ENCODE results near the gene BMP7. TPM values are rescaled to one million over a fixed set of nuclear protein-coding genes. Genes with fewer than 3 reads are reported as not detected.
"Not testable (repeated sequence)": the region's sequence is repeated elsewhere in the genome, so short reads cannot be mapped to it uniquely, and the experiment has no call there.

The BMP7 gene
- polyA plus RNA-seq, 4 donors: 66.4 to 113 (median 91.3) TPM

DNA sequence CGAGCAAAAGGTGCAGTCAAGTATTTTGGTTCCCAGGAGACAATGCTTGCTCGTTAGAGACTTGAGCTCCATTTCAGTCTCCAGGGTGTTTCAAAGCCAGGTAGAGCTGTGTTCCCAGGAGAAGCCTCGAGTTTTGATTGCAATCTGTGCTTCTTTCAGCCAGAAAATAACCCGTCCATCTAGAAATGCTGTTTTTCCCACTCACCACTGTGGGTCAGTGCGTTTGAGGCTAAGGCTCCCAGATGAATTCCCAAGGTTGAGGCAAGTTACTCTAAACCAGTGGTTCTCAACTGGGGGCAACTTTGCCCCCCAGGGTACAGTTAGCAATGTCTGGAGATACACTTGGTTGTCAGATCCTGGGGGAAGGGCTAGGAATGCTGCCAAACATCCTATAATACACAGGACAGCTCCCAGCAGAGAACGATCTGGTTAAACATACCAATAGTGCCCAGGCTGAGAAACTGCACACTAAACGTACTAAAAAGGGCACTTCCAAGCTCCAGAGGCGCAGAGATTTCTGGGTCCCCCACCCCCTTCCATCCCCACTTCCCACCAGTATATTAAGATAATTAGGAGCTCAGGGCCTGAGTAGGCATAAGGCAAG is 13.8 kb downstream of the BMP7 start:
- no peak for DNase-seq (ENCODE audit: low read depth in 4 of 4, low spot score in 2 of 4)

DNA sequence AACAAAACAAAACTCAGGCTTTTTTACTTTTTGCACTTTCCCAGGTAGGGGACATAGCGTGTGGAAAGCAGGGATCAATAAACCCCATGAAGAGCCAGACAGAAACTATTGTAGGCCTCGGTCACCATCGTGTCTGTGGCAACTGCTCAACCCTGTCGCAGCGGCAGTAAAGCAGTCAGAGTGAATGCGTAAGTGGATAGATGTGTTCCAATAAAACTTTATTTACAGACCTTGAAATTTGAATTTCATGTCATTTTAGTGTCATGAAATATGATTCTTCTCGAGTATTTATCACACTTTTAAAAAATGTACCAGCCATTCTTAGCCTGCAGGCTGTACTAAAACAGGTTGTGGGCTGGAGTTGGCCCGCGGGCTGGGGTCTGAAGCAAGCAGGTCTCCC is 14.5 kb downstream of the BMP7 start:
- no peak for DNase-seq (ENCODE audit: low read depth in 4 of 4, low spot score in 2 of 4)

DNA sequence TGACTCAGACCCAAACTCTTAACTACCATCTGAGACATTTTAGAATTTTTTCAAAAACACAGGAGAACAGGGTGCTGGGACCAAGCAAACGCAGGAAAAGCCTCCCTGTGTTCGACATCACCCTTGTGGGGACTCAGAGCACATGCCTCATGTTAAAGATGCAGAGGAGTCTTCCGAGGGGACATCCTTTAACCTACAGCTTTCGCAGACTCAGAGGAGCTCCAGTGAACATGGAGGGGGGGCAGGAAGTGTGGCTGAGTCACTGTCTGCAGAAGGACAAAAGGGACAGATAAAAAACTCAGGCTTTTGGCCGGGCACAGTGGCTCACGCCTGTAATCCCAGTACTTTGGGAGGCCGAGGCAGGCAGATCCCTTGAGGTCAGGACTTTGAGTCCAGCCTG is 15.1 kb downstream of the BMP7 start:
- DNase-seq (ENCODE audit: low read depth in 4 of 4, low spot score in 2 of 4): no peak

DNA sequence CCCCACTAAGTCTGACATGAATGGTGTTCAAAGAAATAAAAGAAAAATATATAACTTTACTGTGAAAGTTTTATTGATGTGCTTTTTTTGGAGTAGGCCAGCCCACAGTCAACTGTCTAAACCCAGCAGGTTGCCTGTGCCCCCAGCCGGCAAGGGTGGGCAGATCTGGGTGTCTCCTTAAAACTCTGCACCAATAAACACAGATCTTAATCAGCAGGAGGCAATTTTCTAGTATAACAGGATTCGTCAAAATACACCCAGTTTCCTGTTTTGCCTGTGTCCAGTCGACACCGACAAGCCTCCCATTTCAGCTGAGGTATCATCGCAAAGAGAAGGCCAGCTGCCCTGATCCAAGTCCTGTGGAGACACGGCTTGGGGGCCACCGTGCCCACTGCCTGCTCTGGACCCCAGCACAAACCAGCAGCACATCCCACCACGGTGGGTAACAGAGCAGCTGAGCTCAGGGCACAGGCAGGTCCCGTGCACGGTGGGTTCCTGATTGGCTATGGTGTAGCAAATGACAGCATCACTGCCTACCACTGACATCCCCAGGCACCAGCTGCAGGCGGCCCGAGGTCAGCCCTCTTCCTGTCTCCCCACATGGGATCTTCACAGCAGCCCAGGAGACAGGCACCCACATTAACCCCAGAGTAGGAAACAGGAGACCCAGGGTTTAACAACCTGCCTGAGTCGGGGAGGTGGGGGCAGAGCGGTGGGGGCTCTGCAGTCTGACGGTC is 15.7 kb downstream of the BMP7 start:
- no peak for DNase-seq (ENCODE audit: low read depth in 4 of 4, low spot score in 2 of 4)

DNA sequence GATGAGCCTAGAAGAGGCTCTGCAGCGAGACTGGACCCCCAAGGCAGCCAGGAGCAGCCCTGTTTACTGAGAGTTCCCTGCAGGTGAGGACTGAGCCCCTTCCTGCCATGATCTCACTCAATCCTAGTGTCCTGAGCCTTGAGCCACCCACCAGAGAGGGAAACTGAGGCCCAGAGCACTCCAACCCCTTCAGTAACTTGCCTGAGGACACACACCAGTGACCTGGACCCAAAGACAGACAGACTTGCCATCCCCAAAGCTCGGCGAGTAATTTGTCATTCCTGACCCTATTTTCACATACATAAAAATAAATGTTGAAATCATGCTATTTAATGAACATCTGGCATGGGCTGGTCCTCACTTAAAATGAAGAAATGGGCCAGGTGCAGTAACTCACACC is 16.7 kb downstream of the BMP7 start:
- no peak for DNase-seq (ENCODE audit: low read depth in 4 of 4, low spot score in 2 of 4)

DNA sequence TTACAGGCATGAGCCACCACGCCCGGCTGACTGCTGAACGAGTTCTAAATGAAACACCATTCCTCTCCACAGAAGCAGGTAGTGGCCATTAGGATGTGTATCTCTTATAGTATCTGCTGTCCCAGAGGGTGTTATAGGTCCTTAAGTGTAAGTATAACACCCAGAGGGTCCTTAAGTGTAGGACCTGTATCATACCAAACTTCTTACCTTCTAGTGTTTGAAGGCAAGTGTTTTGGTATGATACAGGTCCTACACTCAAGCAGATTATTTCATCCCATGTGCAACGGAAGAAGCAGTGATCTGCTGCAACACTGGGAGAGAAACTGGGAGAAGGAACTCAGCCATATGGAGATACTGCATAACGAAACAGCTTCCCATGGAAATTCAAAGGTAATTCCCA is 17.4 kb downstream of the BMP7 start:
- no peak for DNase-seq (ENCODE audit: low read depth in 4 of 4, low spot score in 2 of 4)

DNA sequence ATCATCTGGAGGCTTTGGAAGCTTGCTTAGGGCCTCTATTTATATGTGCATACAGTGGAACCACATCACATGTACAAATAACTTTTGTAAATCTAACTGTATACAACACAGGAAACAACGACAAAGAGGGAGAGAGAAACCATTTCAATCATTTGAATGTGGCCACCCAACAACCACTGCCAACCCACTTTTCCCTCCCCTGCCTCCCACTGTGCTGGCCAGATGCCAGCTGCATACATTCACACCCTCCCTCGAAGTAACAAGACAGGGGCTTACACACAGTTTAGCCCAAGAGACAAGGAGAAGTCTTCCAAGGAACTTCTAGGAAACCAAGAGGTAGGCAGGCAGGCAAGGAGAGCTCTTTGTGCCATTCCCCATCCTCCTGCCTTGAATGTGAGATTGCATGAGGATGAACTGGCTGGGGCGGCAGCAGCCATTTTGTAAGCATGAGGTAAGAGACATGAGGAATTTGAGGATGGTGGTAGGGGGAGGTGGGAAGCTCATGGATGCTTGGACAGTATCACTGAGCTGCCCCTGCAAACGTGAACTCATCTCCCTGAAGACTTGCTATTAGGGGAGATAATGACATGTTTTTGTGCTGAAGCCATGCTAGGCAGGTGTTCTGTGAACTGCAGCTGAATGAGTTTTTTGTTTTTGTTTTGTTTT is 18.2 kb downstream of the BMP7 start:
- no peak for DNase-seq (ENCODE audit: low read depth in 4 of 4, low spot score in 2 of 4)

DNA sequence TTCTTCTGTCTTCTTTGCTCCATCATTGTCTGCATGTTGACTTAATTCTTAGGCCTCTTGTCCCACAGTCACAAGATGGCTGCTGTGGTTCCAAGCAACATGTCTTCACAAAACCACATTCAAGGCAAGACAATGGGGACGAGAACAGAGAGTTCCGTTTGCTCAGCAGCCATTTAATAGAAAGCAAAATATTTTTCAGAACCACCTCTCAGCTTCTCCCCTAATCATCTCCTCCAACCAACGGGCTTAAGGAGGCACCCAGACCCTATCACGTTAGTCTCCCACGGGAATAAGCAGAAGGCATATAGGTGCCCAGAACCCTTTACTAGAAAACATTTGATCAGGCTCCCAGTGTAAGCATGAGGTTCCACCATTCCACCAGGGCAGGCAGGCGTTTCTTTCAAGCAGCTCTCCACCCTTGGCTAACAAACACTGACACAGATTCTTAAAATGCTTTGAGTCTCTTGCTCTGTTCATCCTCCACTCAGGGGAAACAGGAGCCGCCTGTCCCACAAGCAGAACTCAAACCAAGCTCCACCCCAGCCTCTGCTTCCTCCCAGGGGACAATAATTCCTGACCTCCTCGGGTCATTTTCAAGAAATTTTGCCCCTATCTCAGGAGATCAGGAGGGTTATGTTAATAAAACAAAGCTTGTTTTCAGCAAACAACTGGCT is 19.0 kb downstream of the BMP7 start:
- DNase-seq (ENCODE audit: low read depth in 4 of 4, low spot score in 2 of 4): no peak

DNA sequence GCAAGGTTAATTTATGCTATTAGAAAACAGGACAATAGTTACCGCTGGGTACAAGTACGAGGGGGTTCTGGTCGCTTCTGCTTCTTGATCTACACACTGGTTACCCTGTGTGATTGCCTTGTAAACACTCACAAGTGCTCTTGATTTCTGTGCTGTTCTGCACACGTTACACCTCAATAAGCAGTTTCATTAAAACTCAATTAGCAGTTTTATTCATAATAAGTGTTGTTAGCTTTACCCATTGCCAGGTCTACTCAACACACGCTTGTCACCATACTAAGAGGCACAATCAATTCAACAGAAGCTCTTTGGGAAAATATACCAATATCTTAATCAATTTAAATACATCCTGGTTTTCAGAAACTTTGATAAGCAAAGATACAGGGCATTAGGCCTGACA is 20.4 kb downstream of the BMP7 start:
- DNase-seq (ENCODE audit: low read depth in 4 of 4, low spot score in 2 of 4): no peak

DNA sequence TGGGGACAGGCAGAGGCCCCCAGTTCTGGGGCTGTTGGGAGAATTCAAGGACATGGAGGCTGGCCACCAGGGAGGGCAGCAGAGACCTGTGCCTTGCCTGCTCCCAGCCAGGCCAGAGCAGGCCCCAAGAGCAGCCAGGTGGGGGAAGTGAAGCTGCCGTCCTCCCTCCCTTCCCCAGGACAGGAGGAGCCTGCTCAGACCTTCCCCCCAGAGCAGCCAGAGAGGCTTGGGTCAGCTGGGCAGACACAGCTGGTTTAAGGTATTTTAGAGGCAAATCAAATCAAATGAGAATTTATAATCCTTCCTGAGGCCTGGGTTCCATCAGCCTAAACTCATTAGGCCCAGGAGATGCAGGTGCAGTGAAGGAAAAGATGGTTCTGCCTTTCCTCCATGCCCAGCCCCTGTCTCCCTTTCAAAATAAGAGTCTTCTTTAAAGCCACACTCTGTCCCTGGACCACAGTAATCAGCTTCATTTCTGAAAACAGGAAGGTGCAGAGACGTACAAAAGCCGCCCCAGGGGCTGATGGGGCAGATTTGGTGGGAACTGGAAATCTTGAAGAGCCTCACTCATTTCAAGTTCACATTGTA is 21.7 kb downstream of the BMP7 start:
- no peak for DNase-seq (ENCODE audit: low read depth in 4 of 4, low spot score in 2 of 4)

DNA sequence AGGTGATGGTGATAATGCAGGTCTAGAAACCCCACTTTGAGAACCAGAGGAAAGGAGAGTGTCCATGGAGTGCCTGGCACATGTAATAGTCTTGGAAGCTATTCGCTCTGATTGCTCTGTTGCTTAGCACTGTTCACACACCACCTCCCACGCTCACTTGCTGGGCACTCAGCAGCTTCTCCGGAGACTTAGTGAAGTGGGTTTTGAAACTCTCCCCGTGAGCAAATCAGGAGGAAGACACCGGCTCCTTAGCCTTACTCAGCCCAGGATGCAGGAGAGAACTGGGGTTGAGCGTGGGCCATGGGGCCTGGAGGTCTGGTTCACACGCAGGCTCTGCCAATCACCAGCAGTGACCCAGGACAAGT is 22.2 kb downstream of the BMP7 start:
- no peak for DNase-seq (ENCODE audit: low read depth in 4 of 4, low spot score in 2 of 4)

DNA sequence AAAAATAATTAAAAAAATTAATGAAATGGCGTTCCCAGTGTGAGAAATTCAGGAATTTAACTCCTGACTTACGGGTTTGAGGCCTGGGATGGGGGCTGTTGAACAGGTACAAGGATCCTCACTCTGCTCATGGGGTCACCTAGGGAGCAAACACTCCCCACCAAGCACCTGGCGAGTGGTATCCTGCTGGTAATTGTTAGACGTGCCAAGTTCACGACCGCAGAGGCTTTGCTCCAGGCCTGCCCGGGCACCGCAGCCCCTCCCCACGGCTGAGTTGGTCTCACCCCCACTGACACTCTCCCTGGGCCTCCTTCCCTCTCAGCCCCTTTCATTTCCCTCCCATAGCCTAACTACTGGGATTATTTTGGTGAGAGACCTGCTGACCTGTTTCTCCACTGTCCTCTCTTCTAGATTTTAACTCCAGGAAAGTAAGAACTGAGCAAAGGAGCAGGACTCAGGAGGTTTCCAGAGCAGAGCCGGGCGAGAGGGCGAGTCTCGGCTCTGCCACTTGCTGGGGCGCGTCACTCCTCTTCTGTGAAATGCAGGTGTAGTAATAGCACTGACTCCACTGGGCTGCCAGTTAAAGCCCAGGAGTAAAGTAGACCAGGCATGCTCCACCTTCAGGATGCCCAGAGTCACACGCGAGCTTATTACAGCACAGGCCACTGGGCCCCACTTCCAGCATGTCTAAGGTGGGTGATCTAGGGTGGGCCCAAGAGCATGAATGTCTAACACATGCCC is 22.8 kb downstream of the BMP7 start:
- DNase-seq (ENCODE audit: low read depth in 4 of 4, low spot score in 2 of 4): no peak

DNA sequence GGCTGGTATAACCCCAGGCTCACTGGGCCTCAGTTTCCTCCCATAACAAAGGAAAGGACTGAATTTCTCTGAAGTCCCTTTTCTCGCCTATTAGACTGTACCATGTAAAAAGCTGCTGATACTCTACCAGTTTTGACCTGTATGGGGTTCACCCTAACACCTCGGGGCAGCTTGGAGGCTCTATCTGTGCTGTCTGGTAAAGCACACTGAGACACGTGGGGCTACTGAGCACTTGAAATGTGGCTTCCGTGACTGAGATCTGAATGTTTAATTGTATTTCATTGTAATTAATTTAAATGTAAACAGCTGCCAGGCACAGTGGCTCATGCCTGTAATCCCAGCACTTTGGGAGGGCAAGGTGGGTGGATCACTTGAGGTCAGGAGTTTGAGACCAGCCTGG is 24.0 kb downstream of the BMP7 start:
- no peak for DNase-seq (ENCODE audit: low read depth in 4 of 4, low spot score in 2 of 4)

DNA sequence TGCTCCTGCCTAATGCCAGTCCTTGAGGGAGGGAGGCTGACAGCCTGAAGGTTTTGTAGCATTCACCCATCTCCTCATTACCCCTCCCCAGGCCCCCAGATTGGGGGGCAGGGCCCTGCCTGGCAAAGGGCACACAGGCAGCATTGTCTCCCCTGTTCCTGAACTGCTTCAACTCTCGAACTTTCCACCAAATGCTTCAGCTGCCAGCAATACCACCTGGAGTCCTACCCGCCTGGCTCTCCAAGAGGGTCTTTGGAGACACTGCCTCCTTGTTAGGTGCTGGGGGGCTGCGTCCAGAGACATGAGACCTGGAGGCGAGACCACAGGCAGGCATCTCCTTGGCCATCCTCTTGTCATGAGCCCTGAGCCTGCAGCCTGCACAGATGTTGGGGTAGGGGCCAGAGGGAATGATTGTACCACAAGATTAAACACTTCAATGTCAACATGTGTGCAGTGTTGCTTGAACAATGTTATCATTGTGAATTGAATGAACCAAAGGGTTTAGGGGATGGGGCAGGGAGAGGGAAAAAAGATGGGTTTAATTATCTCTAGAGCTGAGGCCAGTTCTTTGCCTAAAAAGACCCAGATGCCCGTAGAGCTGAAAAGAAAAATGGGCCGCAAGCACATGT is 25.0 kb downstream of the BMP7 start:
- DNase-seq (ENCODE audit: low read depth in 4 of 4, low spot score in 2 of 4): no peak

DNA sequence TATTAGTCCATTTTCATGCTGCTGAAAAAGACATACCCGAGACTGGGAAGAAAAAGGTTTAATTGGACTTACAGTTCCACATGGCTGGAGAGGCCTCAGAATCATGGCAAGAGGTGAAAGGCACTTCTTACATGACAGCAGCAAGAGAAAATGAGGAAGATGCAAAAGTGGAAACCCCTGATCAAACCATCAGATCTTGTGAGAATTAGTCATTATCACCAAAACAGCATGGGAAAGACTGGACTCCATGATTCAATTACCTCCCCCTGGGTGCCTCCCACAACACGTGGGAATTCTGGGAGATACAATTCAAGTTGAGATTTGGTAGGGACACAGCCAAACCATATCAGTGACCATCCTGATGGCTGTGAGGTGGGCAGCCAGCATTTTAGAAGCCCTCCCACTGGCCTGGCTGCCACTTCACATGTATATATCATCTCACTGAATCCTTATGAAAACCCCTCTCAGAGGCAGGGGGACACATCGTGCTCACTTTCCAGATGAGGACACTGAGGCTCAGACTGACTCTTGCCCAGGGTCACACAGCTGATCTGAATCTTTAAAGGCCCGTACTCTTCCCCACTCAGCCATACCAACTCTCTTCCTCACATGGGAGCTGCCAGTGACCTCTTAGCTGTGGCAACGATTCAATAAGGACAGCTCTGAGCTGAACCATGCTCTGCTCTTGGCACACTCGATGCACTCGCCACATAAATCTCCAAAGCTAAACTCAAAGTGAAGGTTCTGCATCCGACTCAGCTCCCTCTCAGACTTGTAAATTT is 25.7 kb downstream of the BMP7 start:
- no peak for DNase-seq (ENCODE audit: low read depth in 4 of 4, low spot score in 2 of 4)

DNA sequence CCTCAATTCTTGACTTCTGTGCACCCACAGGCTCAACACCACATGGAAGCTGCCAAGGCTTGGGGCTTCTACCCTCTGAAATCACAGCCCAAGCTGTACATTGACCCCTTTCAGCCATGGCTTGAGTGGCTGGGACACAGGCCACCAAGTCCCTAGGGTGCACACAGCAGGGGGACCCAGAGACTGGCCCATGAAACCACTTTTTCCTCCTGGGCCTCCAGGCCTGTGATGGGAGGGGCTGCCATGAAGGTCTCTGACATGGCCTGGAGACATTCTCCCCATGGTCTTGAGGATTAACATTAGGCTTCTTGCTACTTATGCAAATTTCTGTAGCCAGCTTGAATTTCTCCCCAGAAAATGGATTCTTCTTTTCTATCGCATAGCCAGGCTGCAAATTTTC is 26.7 kb downstream of the BMP7 start:
- DNase-seq (ENCODE audit: low read depth in 4 of 4, low spot score in 2 of 4): not testable (repeated sequence)

DNA sequence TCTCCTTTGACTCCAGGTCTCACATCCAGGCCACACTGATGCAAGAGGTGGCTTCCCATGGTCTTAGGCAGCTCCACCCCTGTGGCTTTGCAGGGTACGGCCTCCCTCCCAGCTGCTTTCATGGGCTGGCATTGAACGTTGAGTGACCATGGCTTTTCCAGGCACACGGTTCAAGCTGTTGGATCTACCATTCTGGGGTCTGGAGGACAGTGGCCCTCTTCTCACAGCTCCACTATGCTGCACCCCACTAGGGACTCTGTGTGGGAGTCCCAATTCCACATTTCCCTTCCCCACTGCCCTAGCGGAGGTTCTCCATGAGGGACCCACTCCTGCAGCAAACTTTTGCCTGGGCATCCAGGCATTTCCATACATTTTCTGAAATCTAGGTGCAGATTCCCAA is 27.1 kb downstream of the BMP7 start:
- DNase-seq (ENCODE audit: low read depth in 4 of 4, low spot score in 2 of 4): not testable (repeated sequence)

DNA sequence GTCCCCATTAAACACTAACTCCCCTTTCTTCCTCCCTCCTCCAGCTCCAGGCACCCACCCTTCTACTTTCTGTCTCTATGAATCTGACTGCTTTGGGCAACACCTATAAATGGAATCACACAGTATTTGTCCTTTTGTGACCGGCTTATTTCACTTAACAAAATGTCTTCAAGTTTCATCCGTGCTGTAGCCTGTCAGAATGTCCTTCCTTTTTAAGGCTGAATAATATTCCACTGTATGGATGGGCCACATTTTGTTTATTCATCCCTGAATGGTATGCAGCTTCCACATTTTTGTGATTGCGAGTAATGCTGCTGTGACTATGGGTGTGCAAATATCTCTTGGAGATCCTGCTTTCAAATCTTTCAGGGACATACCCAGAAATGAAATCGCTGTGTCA is 28.4 kb downstream of the BMP7 start:
- DNase-seq (ENCODE audit: low read depth in 4 of 4, low spot score in 2 of 4): no peak

DNA sequence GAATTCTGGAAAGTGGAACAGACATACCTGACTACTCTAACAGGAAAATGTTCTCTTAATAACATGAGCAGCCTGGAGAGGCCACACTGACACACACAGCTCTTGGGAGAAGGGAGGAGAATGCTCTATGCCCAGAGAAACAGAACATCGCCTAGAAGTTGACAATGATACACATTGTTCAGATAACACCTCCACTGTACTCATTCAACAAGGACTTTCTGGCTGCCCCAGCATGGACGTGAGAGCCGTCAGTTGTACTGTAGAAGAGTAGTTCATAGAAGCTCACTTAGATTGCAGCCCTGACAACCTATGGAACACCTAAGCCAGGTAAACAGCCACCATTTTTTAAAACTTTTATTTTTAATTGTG is 28.9 kb downstream of the BMP7 start:
- DNase-seq (ENCODE audit: low read depth in 4 of 4, low spot score in 2 of 4): no peak

Measured in left renal cortex interstitium (tissue), 4 donors.